HFFc6 (cell line): ENCODE results near the gene DNAJA2. TPM values are rescaled to one million over a fixed set of nuclear protein-coding genes. Genes with fewer than 3 reads are reported as not detected.

Experiments used
- DNase-seq: peaks from one replicate; pipeline ENCODE4 v3.0.0-alpha.2; 2018
- H3K27ac Mint-ChIP-seq: 2 replicates; pipeline ENCODE4 v1.8.0; 2020; ENCODE audit warnings: mild to moderate bottlenecking, mixed read lengths
- H3K27me3 Mint-ChIP-seq: 2 replicates; pipeline ENCODE4 v1.8.0; 2021; ENCODE audit warnings: mild to moderate bottlenecking, moderate library complexity, mixed read lengths; ENCODE audit not compliant: insufficient read depth
- H3K36me3 Mint-ChIP-seq: 2 replicates; pipeline ENCODE4 v1.8.0; 2021; ENCODE audit warnings: low read depth, mixed read lengths
- H3K4me1 Mint-ChIP-seq: 2 replicates; pipeline ENCODE4 v1.8.0; 2020; ENCODE audit warnings: low read depth, mixed read lengths
- H3K4me3 Mint-ChIP-seq: 2 replicates; pipeline ENCODE4 v1.8.0; 2020; ENCODE audit warnings: mild to moderate bottlenecking, moderate library complexity, mixed read lengths
- H3K9me3 Mint-ChIP-seq: 2 replicates; pipeline ENCODE4 v1.8.0; 2020; ENCODE audit warnings: mild to moderate bottlenecking, mixed read lengths
- total RNA-seq, 6 experiments: library from RNA; stranded (reverse); fragmentation: NEBNext Ultra II Directional; extraction: Animal tissue kit (Norgen Biotek cat#: 25700); gene quantifications; 2 replicates in 1 of 6; 3 replicates in 5 of 6; pipeline ENCODE4 v1.2.3, GENCODE V29; 2021
- TF ChIP-seq, protein P1 (sequence below): fragments of 200-600 bp; sonication (generic); IDR thresholded peaks from 2 replicates; pipeline ENCODE4 v1.5.0; 2021; ENCODE audit warnings: antibody characterized with exemption, mild to moderate bottlenecking

The DNAJA2 gene
- total RNA-seq, 6 experiments from 2014 or later = 64.2 to 80.3 (median 72.5) TPM

DNA sequence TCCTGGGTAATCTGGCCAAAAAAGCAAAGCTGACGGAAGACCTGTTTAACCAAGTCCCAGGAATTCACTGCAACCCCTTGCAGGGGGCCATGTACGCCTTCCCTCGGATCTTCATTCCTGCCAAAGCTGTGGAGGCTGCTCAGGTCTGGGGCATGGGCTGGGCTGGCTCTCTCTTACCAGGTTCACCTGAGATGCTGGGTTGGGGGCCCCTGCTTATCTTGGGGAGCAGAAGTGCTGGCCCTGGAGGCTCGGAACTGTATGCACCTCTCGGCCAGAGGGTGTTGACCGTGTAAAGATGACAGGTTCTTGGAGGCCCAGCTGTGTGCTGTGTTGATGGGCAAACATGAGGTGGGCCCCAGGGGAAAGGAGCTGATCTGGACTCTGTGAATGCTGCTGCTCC lies 49.1 kb downstream of the DNAJA2 start:
- DNase-seq = no peak
- H3K4me3 Mint-ChIP-seq = no peak overlapping the region
- H3K27me3 Mint-ChIP-seq = peaks cover 1% of the 10 kb centered on the region
- TF ChIP-seq, protein P1, sequence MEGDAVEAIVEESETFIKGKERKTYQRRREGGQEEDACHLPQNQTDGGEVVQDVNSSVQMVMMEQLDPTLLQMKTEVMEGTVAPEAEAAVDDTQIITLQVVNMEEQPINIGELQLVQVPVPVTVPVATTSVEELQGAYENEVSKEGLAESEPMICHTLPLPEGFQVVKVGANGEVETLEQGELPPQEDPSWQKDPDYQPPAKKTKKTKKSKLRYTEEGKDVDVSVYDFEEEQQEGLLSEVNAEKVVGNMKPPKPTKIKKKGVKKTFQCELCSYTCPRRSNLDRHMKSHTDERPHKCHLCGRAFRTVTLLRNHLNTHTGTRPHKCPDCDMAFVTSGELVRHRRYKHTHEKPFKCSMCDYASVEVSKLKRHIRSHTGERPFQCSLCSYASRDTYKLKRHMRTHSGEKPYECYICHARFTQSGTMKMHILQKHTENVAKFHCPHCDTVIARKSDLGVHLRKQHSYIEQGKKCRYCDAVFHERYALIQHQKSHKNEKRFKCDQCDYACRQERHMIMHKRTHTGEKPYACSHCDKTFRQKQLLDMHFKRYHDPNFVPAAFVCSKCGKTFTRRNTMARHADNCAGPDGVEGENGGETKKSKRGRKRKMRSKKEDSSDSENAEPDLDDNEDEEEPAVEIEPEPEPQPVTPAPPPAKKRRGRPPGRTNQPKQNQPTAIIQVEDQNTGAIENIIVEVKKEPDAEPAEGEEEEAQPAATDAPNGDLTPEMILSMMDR = no peak
- H3K4me1 Mint-ChIP-seq = no peaks in the 10 kb centered on the region
- no peaks in the 10 kb centered on the region for H3K36me3 Mint-ChIP-seq
- H3K27ac Mint-ChIP-seq = no peak overlapping the region
- H3K9me3 Mint-ChIP-seq = no peaks in the 10 kb centered on the region

DNA sequence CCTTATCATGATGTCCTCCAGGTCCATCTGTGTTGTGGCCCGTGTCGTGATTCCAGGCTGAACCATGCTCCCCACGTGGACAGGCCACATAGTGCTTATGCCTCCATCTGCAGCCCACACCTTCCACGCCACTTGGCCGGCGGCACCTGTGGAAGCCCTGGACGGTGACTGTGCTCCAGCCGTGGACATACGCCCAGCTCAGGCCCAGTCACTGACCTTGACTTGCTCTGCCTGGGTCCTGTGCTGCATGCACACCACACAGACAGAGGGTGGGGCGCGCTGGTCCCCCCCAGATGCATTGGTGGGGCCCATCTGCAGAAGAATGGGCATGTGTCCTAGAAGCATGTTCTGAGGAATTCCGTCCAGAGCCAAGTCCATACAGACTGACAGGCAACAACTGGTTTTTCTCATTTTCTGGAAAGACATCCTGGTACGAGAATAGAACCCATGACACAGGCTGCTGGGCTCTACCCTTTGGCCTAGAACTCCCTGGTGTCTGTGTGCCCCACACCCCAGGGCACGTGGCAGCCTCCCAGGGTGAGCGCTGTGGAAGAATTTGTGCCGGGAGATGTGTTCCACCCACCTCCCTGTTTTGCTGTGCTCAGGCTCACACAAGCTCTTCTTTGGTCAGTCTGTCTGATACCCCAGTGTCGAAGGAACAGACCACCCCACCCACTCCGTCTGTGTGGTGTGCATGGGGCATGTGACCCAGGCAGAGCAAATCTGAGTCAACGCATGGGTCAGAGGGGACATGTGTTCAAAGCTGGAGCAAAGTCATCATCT lies 49.8 kb downstream of the DNAJA2 start:
- Mint-ChIP-seq H3K27ac (no peak overlapping the region), H3K4me3 (no peak overlapping the region), H3K36me3 (no peaks in the 10 kb centered on the region), H3K9me3 (no peaks in the 10 kb centered on the region), H3K4me1 (no peaks in the 10 kb centered on the region), H3K27me3 (peaks cover 1% of the 10 kb centered on the region)
- TF ChIP-seq, protein P1 = no peak
- no peak for DNase-seq

DNA sequence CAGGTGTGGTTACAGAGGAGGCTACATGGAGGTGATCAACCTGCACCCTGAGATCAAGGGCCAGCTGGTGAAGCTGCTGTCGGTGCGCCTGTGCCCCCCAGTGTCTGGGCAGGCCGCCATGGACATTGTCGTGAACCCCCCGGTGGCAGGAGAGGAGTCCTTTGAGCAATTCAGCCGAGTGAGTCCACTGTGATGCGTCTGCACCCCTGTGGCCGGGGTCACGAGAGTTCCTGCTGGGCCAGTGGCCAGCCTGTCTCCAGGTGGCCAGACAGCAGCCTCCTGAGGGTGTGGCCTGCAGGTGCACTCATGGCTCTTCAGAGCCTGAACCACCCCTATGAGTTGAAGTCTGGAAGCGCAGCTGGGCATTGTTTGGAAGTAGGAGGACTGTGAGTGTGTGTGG lies 51.2 kb downstream of the DNAJA2 start:
- H3K36me3 Mint-ChIP-seq = no peaks in the 10 kb centered on the region
- peaks cover 1% of the 10 kb centered on the region for H3K27me3 Mint-ChIP-seq
- TF ChIP-seq, protein P1 = no peak
- no peaks in the 10 kb centered on the region for H3K4me1 Mint-ChIP-seq
- no peak overlapping the region for H3K27ac Mint-ChIP-seq
- H3K4me3 Mint-ChIP-seq = no peak overlapping the region
- no peak for DNase-seq
- H3K9me3 Mint-ChIP-seq = no peaks in the 10 kb centered on the region

DNA sequence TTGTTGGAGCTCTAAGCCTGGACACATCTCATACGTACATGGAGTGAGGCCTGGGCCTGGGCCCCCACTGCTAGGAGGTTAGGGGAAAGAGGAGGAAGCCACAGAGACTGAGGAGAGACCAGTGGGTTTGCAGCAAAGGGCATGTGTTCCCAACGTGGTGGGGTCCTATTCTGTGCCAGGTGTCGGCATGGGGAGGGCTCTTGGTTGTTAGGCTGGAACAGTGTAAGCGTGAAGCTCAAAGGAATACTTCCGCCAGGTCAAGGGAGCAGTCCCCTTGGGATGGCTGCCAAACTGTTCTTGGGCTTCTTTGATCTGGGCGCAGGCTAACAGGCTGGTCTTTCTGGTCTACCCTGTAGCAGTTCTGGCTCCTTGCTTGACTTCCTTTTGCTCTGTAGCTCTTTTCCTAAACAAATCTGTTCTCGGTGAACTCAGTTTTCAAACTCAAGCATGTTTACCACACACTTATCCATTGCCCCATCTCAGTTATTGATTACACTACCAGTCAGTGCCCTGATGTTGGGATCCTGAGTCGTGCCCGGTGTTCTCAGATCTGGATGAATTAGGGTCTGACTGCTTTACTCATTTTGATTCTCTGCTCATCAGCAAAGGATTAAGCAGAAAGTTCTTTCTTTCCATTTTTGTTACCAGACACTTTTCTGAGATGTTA lies 52.9 kb downstream of the DNAJA2 start:
- Mint-ChIP-seq H3K4me1 (no peaks in the 10 kb centered on the region), H3K36me3 (peaks cover 3% of the 10 kb centered on the region), H3K9me3 (no peaks in the 10 kb centered on the region), H3K4me3 (no peak overlapping the region), H3K27me3 (peaks cover 1% of the 10 kb centered on the region), H3K27ac (no peak overlapping the region)
- DNase-seq = no peak
- TF ChIP-seq, protein P1 = no peak

DNA sequence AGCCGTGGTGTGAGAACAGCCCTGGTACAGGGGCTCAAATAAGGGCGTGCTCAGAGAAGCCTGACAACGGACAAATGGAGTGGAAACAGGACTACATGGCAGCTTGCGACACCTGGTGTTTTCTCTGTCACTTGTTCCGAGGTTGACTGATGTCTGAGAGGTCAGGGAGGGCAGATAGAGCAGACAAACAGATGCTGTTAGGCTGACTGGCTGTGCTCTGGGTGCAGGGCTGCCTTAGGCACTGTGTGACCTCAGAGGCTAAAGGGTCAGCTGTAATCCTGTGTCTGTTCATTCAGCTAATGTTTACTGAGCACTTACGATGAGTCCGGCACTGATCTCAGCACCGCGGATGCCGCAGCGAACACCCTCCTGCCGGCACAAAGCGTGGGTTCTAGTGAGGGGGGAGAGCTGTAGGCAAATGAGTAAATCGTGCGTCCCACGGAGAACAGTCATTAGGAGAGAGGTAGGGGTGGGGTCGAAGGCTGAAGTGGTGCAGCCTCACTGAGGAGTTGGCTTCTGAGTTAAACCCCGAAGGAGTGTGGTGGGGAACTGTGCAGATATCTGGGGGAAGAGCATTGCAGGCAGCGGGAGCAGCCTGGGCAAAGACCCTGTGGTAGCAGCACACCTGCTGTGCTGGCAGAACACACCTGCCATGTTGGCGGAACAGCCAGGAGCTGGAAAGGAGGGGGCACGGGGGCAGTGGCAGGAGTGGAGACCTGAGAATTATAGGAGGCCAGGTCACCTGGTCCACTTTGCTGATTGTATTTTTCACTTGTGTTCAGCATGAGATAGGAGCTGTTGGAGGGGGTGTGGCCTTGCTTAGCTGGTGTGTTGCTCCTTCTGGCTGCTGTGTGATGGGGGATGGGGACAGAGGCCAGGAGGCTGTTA lies 54.3 kb downstream of the DNAJA2 start:
- H3K4me1 Mint-ChIP-seq = no peaks in the 10 kb centered on the region
- no peak overlapping the region for H3K27ac Mint-ChIP-seq
- no peaks in the 10 kb centered on the region for H3K9me3 Mint-ChIP-seq
- H3K4me3 Mint-ChIP-seq = no peak overlapping the region
- DNase-seq = no peak
- H3K36me3 Mint-ChIP-seq = peaks cover 8% of the 10 kb centered on the region
- peaks cover 1% of the 10 kb centered on the region for H3K27me3 Mint-ChIP-seq
- TF ChIP-seq, protein P1 = no peak
